Transverse colon (tissue), 4 donors: ENCODE measurements around the gene SLC25A25.

Experiments
- CTCF ChIP-seq, 5 experiments: fragments of 200-600 bp in 3 of 5; fragments of 450-650 bp in 2 of 5; sonication (generic) in 3 of 5; IDR thresholded peaks; 1 replicate in 2 of 5; 2 replicates in 3 of 5; pipeline ENCODE4 v1.5.1; 2016 to 2017; ENCODE audit warnings: antibody characterized with exemption in 5 of 5, inconsistent platforms in 3 of 5, mild to moderate bottlenecking in 2 of 5, moderate library complexity in 1 of 5
- EP300 ChIP-seq: sonication (generic); formaldehyde crosslinking; IDR thresholded peaks from one replicate; pipeline ENCODE4 v1.6.1; 2017; ENCODE audit warnings: antibody characterized with exemption, low read depth
- POLR2A ChIP-seq: fragments of 450-650 bp; IDR thresholded peaks from one replicate; pipeline ENCODE4 v1.6.1; 2016; ENCODE audit warnings: antibody characterized with exemption, mild to moderate bottlenecking, moderate library complexity
- POLR2AphosphoS5 ChIP-seq, 3 donors: sonication (generic); formaldehyde crosslinking; IDR thresholded peaks; one replicate each; pipeline ENCODE4 v1.6.1; 2016; ENCODE audit warnings: antibody characterized with exemption in 3 of 3

DNA sequence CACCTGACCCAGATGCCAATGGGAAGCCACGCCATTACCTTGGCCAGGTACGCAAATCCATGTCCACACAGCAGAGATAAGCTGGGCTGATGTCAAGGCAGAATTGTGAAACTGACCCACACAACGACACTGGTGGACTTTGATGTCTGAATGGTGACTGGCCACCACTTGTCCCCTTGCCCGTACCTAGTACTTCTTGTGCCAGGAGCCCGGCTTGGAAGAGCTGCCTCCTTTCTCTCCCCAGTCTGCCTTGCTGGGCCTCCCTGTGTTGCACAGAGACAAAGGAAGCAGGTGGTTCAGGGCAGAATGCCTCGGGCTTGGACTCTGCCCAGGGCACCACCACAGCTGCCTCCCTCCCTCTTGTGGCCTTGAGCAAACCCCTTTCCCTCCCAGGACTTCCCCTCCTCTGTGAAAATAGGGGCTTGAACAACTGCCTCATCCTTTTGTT lies 36.2 kb downstream of the SLC25A25 start:
- peak in 1 of 5 experiments; percentile 33 for TF ChIP-seq CTCF (IDR thresholded peaks at IDR 0.05)
- peak; percentile 24 for TF ChIP-seq POLR2A
- TF ChIP-seq EP300, result no peak
- peak in 2 of 3 donors; percentile 29 to 56 for TF ChIP-seq POLR2AphosphoS5 (IDR thresholded peaks at IDR 0.05)
